Tibial nerve (tissue), 4 donors: ENCODE data around the gene TMEM218.

Source experiments
- CTCF ChIP-seq, 5 experiments: fragments of 200-600 bp in 3 of 5; fragments of 450-650 bp in 2 of 5; sonication (generic) in 3 of 5; IDR thresholded peaks; one replicate each; pipeline ENCODE4 v1.5.1; 2016 to 2019; ENCODE audit warnings: antibody characterized with exemption in 5 of 5, mild to moderate bottlenecking in 3 of 5, moderate library complexity in 2 of 5
- EP300 ChIP-seq, 2 donors: sonication (generic); formaldehyde crosslinking; IDR thresholded peaks; one replicate each; pipeline ENCODE4 v1.6.1; 2017; ENCODE audit warnings: antibody characterized with exemption in 2 of 2, mild to moderate bottlenecking in 1 of 2
- POLR2A ChIP-seq, 2 donors: fragments of 450-650 bp; IDR thresholded peaks; one replicate each; pipeline ENCODE4 v1.6.1; 2017; ENCODE audit warnings: antibody characterized with exemption in 2 of 2, mild to moderate bottlenecking in 2 of 2, moderate library complexity in 2 of 2

- TF ChIP-seq EP300 (IDR thresholded peaks at IDR 0.05) = no peak
- no peak for TF ChIP-seq POLR2A (IDR thresholded peaks at IDR 0.05)
- no peak for TF ChIP-seq CTCF (IDR thresholded peaks at IDR 0.05)
Measured at GRCh38 chr11:125072961-125073590, 38.4 kb downstream of the TMEM218 start.
